Fibroblast of lung (primary cell): ENCODE data around the gene MINPP1. TPM values are rescaled to one million over a fixed set of nuclear protein-coding genes. Genes with fewer than 3 reads are reported as not detected.

Experiments
- DNase-seq, 2 donors: peaks; one replicate each; pipeline versions ENCODE4 v3.0.0 to v3.0.0-alpha.2; 2010; ENCODE audit warnings: low read depth in 2 of 2
- H2AFZ ChIP-seq: 2 replicates; pipeline ENCODE4 v1.5.1; 2012; ENCODE audit warnings: low read length, control low read depth, inconsistent platforms
- H3K27ac ChIP-seq: 2 replicates; pipeline ENCODE4 v1.5.1; 2011; ENCODE audit warnings: low read length, control low read depth; ENCODE audit not compliant: insufficient read depth
- H3K27me3 ChIP-seq: 2 replicates; pipeline ENCODE4 v1.5.1; 2011; ENCODE audit warnings: mild to moderate bottlenecking, low read length; ENCODE audit not compliant: control insufficient read depth, insufficient read depth
- H3K36me3 ChIP-seq: 2 replicates; pipeline ENCODE4 v1.5.1; 2011; ENCODE audit warnings: low read length; ENCODE audit not compliant: control insufficient read depth, insufficient read depth
- H3K4me1 ChIP-seq: 2 replicates; pipeline ENCODE4 v1.5.1; 2011; ENCODE audit warnings: low read length; ENCODE audit not compliant: control insufficient read depth, insufficient read depth; ENCODE audit errors: extremely low read depth
- H3K4me2 ChIP-seq: 2 replicates; pipeline ENCODE4 v1.5.1; 2011; ENCODE audit warnings: low read length, control low read depth; ENCODE audit not compliant: insufficient read depth; ENCODE audit errors: extremely low read depth
- H3K4me3 ChIP-seq, 4 experiments: fragments of 200-600 bp in 1 of 4; sonication (generic) in 1 of 4; replicated peaks in 1 of 4; 2 replicates each; pipeline ENCODE4 v1.5.1; 2011 to 2016; ENCODE audit warnings: low read length in 4 of 4, low read depth in 3 of 4, mild to moderate bottlenecking in 3 of 4, control low read depth in 2 of 4, inconsistent platforms in 1 of 4, mixed read lengths in 1 of 4; ENCODE audit not compliant: insufficient read depth in 1 of 4; ENCODE audit errors: control extremely low read depth in 1 of 4
- H3K79me2 ChIP-seq: 2 replicates; pipeline ENCODE4 v1.5.1; 2012; ENCODE audit warnings: mild to moderate bottlenecking, low read length, inconsistent platforms; ENCODE audit not compliant: control insufficient read depth, insufficient read depth
- H3K9ac ChIP-seq: 2 replicates; pipeline ENCODE4 v1.5.1; 2011; ENCODE audit warnings: mild to moderate bottlenecking, low read length, control low read depth; ENCODE audit not compliant: insufficient read depth
- H3K9me3 ChIP-seq: 2 replicates; pipeline ENCODE4 v1.5.1; 2012; ENCODE audit warnings: low read depth, low read length; ENCODE audit not compliant: control insufficient read depth, insufficient read depth
- H4K20me1 ChIP-seq: 2 replicates; pipeline ENCODE4 v1.5.1; 2011; ENCODE audit warnings: low read length; ENCODE audit not compliant: control insufficient read depth, insufficient read depth; ENCODE audit errors: extremely low read depth
- EZH2 ChIP-seq: IDR thresholded peaks from 2 replicates; pipeline ENCODE4 v1.5.1; 2012; ENCODE audit warnings: low read length, control low read depth, mild to moderate bottlenecking; ENCODE audit errors: missing control alignments
- polyA plus RNA-seq, 2 donors: library from polyadenylated mRNA; depleted of rRNA in 1 of 2; stranded (reverse) in 1 of 2; unstranded in 1 of 2; fragments of >200 nt; gene quantifications; 2 replicates each; pipeline ENCODE4 v1.2.1, GENCODE V29; 2011 to 2012; ENCODE audit warnings: missing spikeins in 1 of 2
- total RNA-seq: library from RNA; depleted of rRNA; stranded (reverse); fragments of >200 nt; gene quantifications from 2 replicates; pipeline ENCODE4 v1.2.1, GENCODE V29; 2014
- TF ChIP-seq, protein P1 (sequence below), 2 donors: IDR thresholded peaks in 1 of 2; conservative IDR thresholded peaks in 1 of 2; 1 replicate in 1 of 2; 2 replicates in 1 of 2; pipeline ENCODE4 v1.5.1; 2011 to 2012; ENCODE audit warnings: low read length in 2 of 2, control low read depth in 1 of 2, inconsistent platforms in 1 of 2, low read depth in 1 of 2, mild to moderate bottlenecking in 1 of 2

The MINPP1 gene
- total and polyA plus RNA-seq, 2 donors (not counting 1 experiment from before 2014, with no cell fraction given): 18.5 to 24.4 TPM

DNA sequence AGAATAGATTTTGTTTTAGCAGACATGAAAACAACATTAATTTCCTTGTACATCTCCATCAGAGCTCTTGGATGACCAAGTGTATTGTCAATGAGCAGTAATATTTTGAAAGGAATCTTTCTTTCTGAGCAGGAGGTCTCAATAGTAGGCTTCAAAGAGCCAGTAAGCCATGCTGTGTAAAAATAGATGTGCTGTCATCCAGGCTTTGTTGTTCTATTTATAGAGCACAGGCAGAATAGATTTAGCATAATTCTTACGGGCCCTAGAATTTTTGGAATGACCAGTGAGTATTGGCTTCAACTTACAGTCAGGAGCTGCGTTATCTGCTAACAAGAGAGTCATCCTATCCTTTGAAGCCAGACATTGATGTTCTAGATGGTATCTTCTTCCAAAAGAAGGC lies 19.0 kb downstream of the MINPP1 start:
- Histone ChIP-seq H3K4me1 (peaks cover 2% of the 10 kb centered on the region), H3K4me2 (no peak overlapping the region), H4K20me1 (no peaks in the 10 kb centered on the region), H3K9ac (no peak overlapping the region), H3K27me3 (no peaks in the 10 kb centered on the region), H2AFZ (no peak overlapping the region), H3K79me2 (no peaks in the 10 kb centered on the region), H3K27ac (no peak overlapping the region), H3K4me3 (no peak overlapping the region), H3K36me3 (no peaks in the 10 kb centered on the region), H3K9me3 (no peaks in the 10 kb centered on the region)
- DNase-seq: peak in 1 of 2 donors; percentile 49
- TF ChIP-seq, protein P1, sequence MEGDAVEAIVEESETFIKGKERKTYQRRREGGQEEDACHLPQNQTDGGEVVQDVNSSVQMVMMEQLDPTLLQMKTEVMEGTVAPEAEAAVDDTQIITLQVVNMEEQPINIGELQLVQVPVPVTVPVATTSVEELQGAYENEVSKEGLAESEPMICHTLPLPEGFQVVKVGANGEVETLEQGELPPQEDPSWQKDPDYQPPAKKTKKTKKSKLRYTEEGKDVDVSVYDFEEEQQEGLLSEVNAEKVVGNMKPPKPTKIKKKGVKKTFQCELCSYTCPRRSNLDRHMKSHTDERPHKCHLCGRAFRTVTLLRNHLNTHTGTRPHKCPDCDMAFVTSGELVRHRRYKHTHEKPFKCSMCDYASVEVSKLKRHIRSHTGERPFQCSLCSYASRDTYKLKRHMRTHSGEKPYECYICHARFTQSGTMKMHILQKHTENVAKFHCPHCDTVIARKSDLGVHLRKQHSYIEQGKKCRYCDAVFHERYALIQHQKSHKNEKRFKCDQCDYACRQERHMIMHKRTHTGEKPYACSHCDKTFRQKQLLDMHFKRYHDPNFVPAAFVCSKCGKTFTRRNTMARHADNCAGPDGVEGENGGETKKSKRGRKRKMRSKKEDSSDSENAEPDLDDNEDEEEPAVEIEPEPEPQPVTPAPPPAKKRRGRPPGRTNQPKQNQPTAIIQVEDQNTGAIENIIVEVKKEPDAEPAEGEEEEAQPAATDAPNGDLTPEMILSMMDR (conservative IDR thresholded peaks at IDR 0.05 in 1 of 2, IDR thresholded peaks at IDR 0.05 in 1 of 2; ENCODE audit: low read depth in 1 of 2, low read length in 2 of 2): no peak
- no peak for TF ChIP-seq EZH2

DNA sequence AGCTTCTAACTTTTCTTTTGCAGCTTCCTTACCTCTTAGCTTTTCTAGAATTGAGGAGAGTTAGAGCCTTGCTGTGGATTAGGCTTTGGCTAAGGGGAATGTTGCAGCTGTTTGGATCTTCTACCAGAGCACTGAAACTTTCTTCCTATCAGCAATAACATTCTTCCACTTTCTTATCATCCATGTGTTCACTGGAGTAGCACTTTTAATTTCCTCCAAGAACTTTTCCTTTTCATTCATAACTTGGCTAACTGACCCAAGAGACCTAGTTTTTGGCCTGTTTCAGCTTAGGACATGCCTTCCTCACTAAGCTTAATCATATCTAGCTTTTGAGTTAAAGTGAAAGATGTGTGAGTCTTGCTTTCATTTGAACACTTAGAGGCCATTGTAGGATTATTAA lies 19.6 kb downstream of the MINPP1 start:
- Histone ChIP-seq H3K9ac (no peak overlapping the region), H3K36me3 (no peaks in the 10 kb centered on the region), H3K27ac (no peak overlapping the region)

DNA sequence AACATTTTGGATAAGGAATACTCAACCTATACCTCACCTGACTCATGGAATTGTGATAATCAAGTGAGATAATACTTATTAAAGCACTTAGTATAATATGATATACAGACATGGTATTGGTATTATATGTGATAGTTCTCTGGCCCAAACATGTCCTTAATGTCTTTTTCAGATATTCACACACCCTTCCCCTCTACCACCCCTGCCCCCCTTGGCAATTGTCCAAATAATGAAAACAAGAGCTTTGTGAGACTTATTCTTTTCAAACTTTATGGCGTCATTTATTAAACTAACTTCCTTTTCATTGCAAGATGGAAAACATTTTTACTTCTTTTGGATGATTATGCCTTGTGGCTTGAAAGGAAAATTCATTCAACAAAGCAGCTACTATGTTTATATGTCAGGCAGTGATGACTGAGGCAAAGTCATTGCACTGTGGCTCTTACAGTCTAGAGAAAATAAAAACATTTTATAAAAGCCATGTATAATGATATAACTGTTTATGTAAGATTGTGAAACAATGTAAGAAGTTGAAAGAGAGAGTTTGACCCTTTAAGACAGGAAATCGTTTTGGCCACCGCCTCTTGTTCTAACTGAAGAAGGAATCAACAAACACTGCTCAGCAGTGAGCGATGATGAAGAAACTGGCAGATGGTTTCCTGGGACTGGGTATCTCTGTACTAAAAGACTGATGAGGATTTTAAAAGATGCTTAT lies 27.4 kb downstream of the MINPP1 start:
- no peak overlapping the region for H2AFZ ChIP-seq
- no peaks in the 10 kb centered on the region for H3K4me1 ChIP-seq
- H3K9me3 ChIP-seq: no peaks in the 10 kb centered on the region
- DNase-seq: peak; percentile 42 to 85
- H3K36me3 ChIP-seq: no peaks in the 10 kb centered on the region
- H3K27me3 ChIP-seq: no peaks in the 10 kb centered on the region
- H3K4me3 ChIP-seq: peak overlapping the region in 1 of 4 experiments; percentile 5
- H3K4me2 ChIP-seq: peak overlapping the region; percentile 55
- no peak for TF ChIP-seq EZH2
- no peak overlapping the region for H3K27ac ChIP-seq
- H3K9ac ChIP-seq: no peak overlapping the region
- H3K79me2 ChIP-seq: no peaks in the 10 kb centered on the region
- no peaks in the 10 kb centered on the region for H4K20me1 ChIP-seq

More for the DNA sequence above, 19.6 kb downstream of the MINPP1 start:
- Histone ChIP-seq H3K4me3 (no peak overlapping the region), H3K79me2 (no peaks in the 10 kb centered on the region), H2AFZ (no peak overlapping the region), H3K4me1 (peaks cover 2% of the 10 kb centered on the region), H3K4me2 (no peak overlapping the region), H4K20me1 (no peaks in the 10 kb centered on the region), H3K27me3 (no peaks in the 10 kb centered on the region), H3K9me3 (no peaks in the 10 kb centered on the region)
- TF ChIP-seq, protein P1 (conservative IDR thresholded peaks at IDR 0.05 in 1 of 2, IDR thresholded peaks at IDR 0.05 in 1 of 2; ENCODE audit: low read depth in 1 of 2, low read length in 2 of 2): no peak
- no peak for TF ChIP-seq EZH2
- no peak for DNase-seq
